ENCODE measurements around the gene NR1I2.

NR1I2 gene

GRCh38 chr3:119856695-119857094 lies 74.8 kb downstream of the NR1I2 start:
- peaks cover 12% of the 10 kb centered on the region for H3K36me3 ChIP-seq (replicated peaks)
- no peak for TF ChIP-seq CTCF (IDR thresholded peaks at IDR 0.05; ENCODE audit: low read depth, low read length, missing control alignments)
- H3K4me3 ChIP-seq (ENCODE audit: low read depth, low read length) = no peak overlapping the region
- no peak overlapping the region for H3K27ac ChIP-seq
- DNase-seq = no peak
- in situ Hi-C loops (cut with HindIII; ENCODE audit: low pct_ligation_motif_present, low sequenced_read_pairs) = no loop called here
- no peaks in the 10 kb centered on the region for H3K27me3 ChIP-seq (replicated peaks)

GRCh38 chr3:119858957-119859356 lies 77.1 kb downstream of the NR1I2 start:
- Histone ChIP-seq H3K36me3 (replicated peaks) (peaks cover 20% of the 10 kb centered on the region), H3K27ac (no peak overlapping the region), H3K4me3 (ENCODE audit: low read depth, low read length) (no peak overlapping the region), H3K27me3 (replicated peaks) (no peaks in the 10 kb centered on the region)
- DNase-seq = no peak
- in situ Hi-C loops (cut with HindIII; ENCODE audit: low pct_ligation_motif_present, low sequenced_read_pairs) = no loop called here
- no peak for TF ChIP-seq CTCF (IDR thresholded peaks at IDR 0.05; ENCODE audit: low read depth, low read length, missing control alignments)

GRCh38 chr3:119859728-119860127 lies 77.8 kb downstream of the NR1I2 start:
- in situ Hi-C loops (cut with HindIII; ENCODE audit: low pct_ligation_motif_present, low sequenced_read_pairs) = no loop called here
- no peak overlapping the region for H3K27ac ChIP-seq

GRCh38 chr3:119861681-119862080 lies 79.8 kb downstream of the NR1I2 start:
- DNase-seq = no peak
- Histone ChIP-seq H3K4me3 (ENCODE audit: low read depth, low read length) (no peak overlapping the region), H3K36me3 (replicated peaks) (peaks cover 20% of the 10 kb centered on the region), H3K27ac (no peak overlapping the region), H3K27me3 (replicated peaks) (no peaks in the 10 kb centered on the region)
- in situ Hi-C loops (cut with HindIII; ENCODE audit: low pct_ligation_motif_present, low sequenced_read_pairs) = no loop called here
- no peak for TF ChIP-seq CTCF (IDR thresholded peaks at IDR 0.05; ENCODE audit: low read depth, low read length, missing control alignments)

More at GRCh38 chr3:119859728-119860127, 77.8 kb downstream of the NR1I2 start:
- H3K4me3 ChIP-seq (ENCODE audit: low read depth, low read length) = no peak overlapping the region
- no peak for DNase-seq
- peaks cover 20% of the 10 kb centered on the region for H3K36me3 ChIP-seq (replicated peaks)
- H3K27me3 ChIP-seq (replicated peaks) = no peaks in the 10 kb centered on the region
- no peak for TF ChIP-seq CTCF (IDR thresholded peaks at IDR 0.05; ENCODE audit: low read depth, low read length, missing control alignments)

- no peak for TF ChIP-seq CTCF (IDR thresholded peaks at IDR 0.05; ENCODE audit: low read depth, low read length, missing control alignments)
- in situ Hi-C loops (cut with HindIII; ENCODE audit: low pct_ligation_motif_present, low sequenced_read_pairs) = no loop called here
- DNase-seq = no peak
- Histone ChIP-seq H3K27me3 (replicated peaks) (no peaks in the 10 kb centered on the region), H3K27ac (no peak overlapping the region), H3K4me3 (ENCODE audit: low read depth, low read length) (no peak overlapping the region), H3K36me3 (replicated peaks) (peaks cover 18% of the 10 kb centered on the region)
Observed at GRCh38 chr3:119862616-119863015, 80.7 kb downstream of the NR1I2 start.

- DNase-seq = no peak
- H3K27me3 ChIP-seq (replicated peaks) = no peaks in the 10 kb centered on the region
- in situ Hi-C loops (cut with HindIII; ENCODE audit: low pct_ligation_motif_present, low sequenced_read_pairs) = no loop called here
- H3K36me3 ChIP-seq (replicated peaks) = peaks cover 8% of the 10 kb centered on the region
- TF ChIP-seq CTCF (IDR thresholded peaks at IDR 0.05; ENCODE audit: low read depth, low read length, missing control alignments) = no peak
- no peak overlapping the region for H3K4me3 ChIP-seq (ENCODE audit: low read depth, low read length)
- H3K27ac ChIP-seq = no peak overlapping the region
Observed at GRCh38 chr3:119864476-119864875, 82.6 kb downstream of the NR1I2 start.

Measured in brain microvascular endothelial cell (primary cell).